Stomach (tissue), 9 donors: ENCODE measurements around the gene CCDC88C. TPM values are rescaled to one million over a fixed set of nuclear protein-coding genes. Genes with fewer than 3 reads are reported as not detected.

ENCODE experiments used
- DNase-seq, 2 donors: peaks; one replicate each; pipeline versions ENCODE4 v3.0.0 to v3.0.0-alpha.2; 2013 to 2019
- H3K27ac ChIP-seq, 5 donors: fragments of 200-600 bp in 4 of 5; sonication (generic) in 4 of 5; one replicate each; pipeline ENCODE4 v1.5.1; 2013 to 2019; ENCODE audit warnings: mild to moderate bottlenecking in 1 of 5, moderate library complexity in 1 of 5
- H3K27me3 ChIP-seq, 3 donors: fragments of 200-600 bp; sonication (generic); one replicate each; pipeline ENCODE4 v1.5.1; 2017 to 2019; ENCODE audit warnings: mixed run types in 1 of 3
- H3K36me3 ChIP-seq, 4 donors: fragments of 200-600 bp; sonication (generic); 1 replicate in 3 of 4; 2 replicates in 1 of 4; pipeline ENCODE4 v1.5.1; 2016 to 2019
- H3K4me1 ChIP-seq, 4 donors: fragments of 200-600 bp; sonication (generic); one replicate each; pipeline ENCODE4 v1.5.1; 2016 to 2019
- H3K4me3 ChIP-seq, 4 donors: fragments of 200-600 bp; sonication (generic) in 3 of 4; one replicate each; pipeline ENCODE4 v1.5.1; 2016 to 2019; ENCODE audit warnings: mild to moderate bottlenecking in 1 of 4
- H3K9me3 ChIP-seq, 4 donors: fragments of 200-600 bp; sonication (generic); one replicate each; pipeline ENCODE4 v1.5.1; 2016 to 2019
- CTCF ChIP-seq, 7 experiments: fragments of 450-650 bp in 4 of 7; fragments of 200-600 bp in 3 of 7; sonication (generic) in 3 of 7; IDR thresholded peaks; one replicate each; pipeline ENCODE4 v1.5.1; 2016 to 2019; ENCODE audit warnings: antibody characterized with exemption in 7 of 7, control low read depth in 2 of 7, mild to moderate bottlenecking in 1 of 7
- EP300 ChIP-seq: sonication (generic); formaldehyde crosslinking; IDR thresholded peaks from one replicate; pipeline ENCODE4 v1.6.1; 2017; ENCODE audit warnings: antibody characterized with exemption
- POLR2A ChIP-seq, 4 donors: fragments of 450-650 bp; IDR thresholded peaks; one replicate each; pipeline ENCODE4 v1.6.1; 2016; ENCODE audit warnings: antibody characterized with exemption in 4 of 4, control low read depth in 2 of 4, mild to moderate bottlenecking in 1 of 4, moderate library complexity in 1 of 4
- POLR2AphosphoS5 ChIP-seq, 3 donors: sonication (generic); formaldehyde crosslinking; IDR thresholded peaks; one replicate each; pipeline ENCODE4 v1.6.1; 2016; ENCODE audit warnings: antibody characterized with exemption in 3 of 3
- WGBS, 5 donors: extraction: QIAGEN DNeasy Blood & Tissue Kit in 3 of 5; methylation state at CpG; one replicate each; pipeline versions ENCODE4 v1.1.5 to v1.1.7; 2013 to 2018; 5-methylcytosine and 5-hydroxymethylcytosine counted together
- intact Hi-C: fragments of 100-400 bp; cut with DNase I; formaldehyde crosslinking; loops from one replicate; pipeline ENCODE4 v1.15.1; 2023; ENCODE audit warnings: low total_unique reads
- polyA plus RNA-seq, 3 donors: library from polyadenylated mRNA; stranded (reverse); fragments of 200-250 nt; gene quantifications; one replicate each; pipeline ENCODE4 v1.2.3, GENCODE V29; 2013
- total RNA-seq, 5 donors: library from RNA; depleted of rRNA; stranded (reverse); fragments of >200 nt; gene quantifications; one replicate each; pipeline versions ENCODE4 v1.1.0 to v1.2.3, GENCODE V29; 2014 to 2016
- donor health status: healthy with polysubstance abuse.
- donor health status: Bipolar disorder and iron deficiency.
- donor health status: healthy.

The CCDC88C gene
- total and polyA plus RNA-seq, 8 donors: 10.5 to 66.9 (median 22.3) TPM

GRCh38 chr14:91279354-91279753 lies 138.3 kb downstream of the CCDC88C start:
- 88 to 94% (median 92%) methylated on average over 10 of the region's 10 CpGs for WGBS, 5 donors
- Histone ChIP-seq H3K27me3 (no peaks in the 10 kb centered on the region), H3K4me3 (no peak overlapping the region), H3K36me3 (peaks cover 21 to 90% (median 64%) of the 10 kb centered on the region in 4 donors), H3K9me3 (no peaks in the 10 kb centered on the region), H3K27ac (no peak overlapping the region), H3K4me1 (peaks cover 0 to 42% (median 14%) of the 10 kb centered on the region in 4 donors)
- DNase-seq: no peak
- intact Hi-C loops: no loop called here
- no peak for TF ChIP-seq EP300
- no peak for TF ChIP-seq POLR2AphosphoS5 (IDR thresholded peaks at IDR 0.05)
- no peak for TF ChIP-seq CTCF (IDR thresholded peaks at IDR 0.05)
- TF ChIP-seq POLR2A (IDR thresholded peaks at IDR 0.05): no peak

GRCh38 chr14:91278383-91278715 lies 139.3 kb downstream of the CCDC88C start:
- intact Hi-C loops: no loop called here
- H3K4me3 ChIP-seq: no peak overlapping the region
- no peaks in the 10 kb centered on the region for H3K27me3 ChIP-seq
- H3K4me1 ChIP-seq: peaks cover 0 to 42% (median 12%) of the 10 kb centered on the region in 4 donors
- DNase-seq: no peak
- 85 to 97% (median 91%) methylated on average over 5 of the region's 5 CpGs for WGBS, 5 donors
- peak overlapping the region in 2 of 5 donors; percentile 11 to 69 for H3K27ac ChIP-seq
- H3K36me3 ChIP-seq: peaks cover 21 to 92% (median 68%) of the 10 kb centered on the region in 4 donors
- H3K9me3 ChIP-seq: no peaks in the 10 kb centered on the region
- TF ChIP-seq EP300: no peak
- TF ChIP-seq CTCF (IDR thresholded peaks at IDR 0.05): no peak
- TF ChIP-seq POLR2AphosphoS5 (IDR thresholded peaks at IDR 0.05): no peak
- TF ChIP-seq POLR2A (IDR thresholded peaks at IDR 0.05): no peak

- Histone ChIP-seq H3K27ac (peak overlapping the region in 3 of 5 donors; percentile 11 to 69 (median 37)), H3K4me1 (peaks cover 0 to 42% (median 12%) of the 10 kb centered on the region in 4 donors), H3K4me3 (no peak overlapping the region), H3K36me3 (peaks cover 15 to 92% (median 69%) of the 10 kb centered on the region in 4 donors), H3K27me3 (no peaks in the 10 kb centered on the region), H3K9me3 (no peaks in the 10 kb centered on the region)
- DNase-seq: no peak
- intact Hi-C loops: no loop called here
- no peak for TF ChIP-seq CTCF (IDR thresholded peaks at IDR 0.05)
- TF ChIP-seq POLR2A (IDR thresholded peaks at IDR 0.05): no peak
- no peak for TF ChIP-seq POLR2AphosphoS5 (IDR thresholded peaks at IDR 0.05)
- no peak for TF ChIP-seq EP300
- WGBS, 5 donors: 82 to 94% (median 90%) methylated on average over 30 of the region's 30 CpGs
These were observed 139.9 kb downstream of the CCDC88C start for GRCh38 chr14:91277546-91278382.

- intact Hi-C loops: no loop called here
- H3K36me3 ChIP-seq: peaks cover 12 to 77% (median 58%) of the 10 kb centered on the region in 4 donors
- 91 to 97% (median 95%) methylated on average over 9 of the region's 9 CpGs for WGBS, 5 donors
These were observed 142.8 kb downstream of the CCDC88C start for GRCh38 chr14:91274796-91275195.

More at GRCh38 chr14:91274796-91275195, 142.8 kb downstream of the CCDC88C start:
- no peak for DNase-seq
- Histone ChIP-seq H3K4me3 (no peak overlapping the region), H3K27ac (no peak overlapping the region), H3K27me3 (no peaks in the 10 kb centered on the region), H3K9me3 (no peaks in the 10 kb centered on the region), H3K4me1 (peaks cover 5 to 41% (median 14%) of the 10 kb centered on the region in 4 donors)
- TF ChIP-seq CTCF (IDR thresholded peaks at IDR 0.05): no peak
- no peak for TF ChIP-seq POLR2A (IDR thresholded peaks at IDR 0.05)
- TF ChIP-seq EP300: no peak
- no peak for TF ChIP-seq POLR2AphosphoS5 (IDR thresholded peaks at IDR 0.05)
